ENCODE results near the gene KCNK4. TPM values are rescaled to one million over a fixed set of nuclear protein-coding genes. Genes with fewer than 3 reads are reported as not detected.
"Not testable (repeated sequence)": the region's sequence is repeated elsewhere in the genome, so short reads cannot be mapped to it uniquely, and the experiment has no call there.

Gene KCNK4
- total and polyA plus RNA-seq, 8 donors = 0.11 to 0.14 TPM; not detected in 6

GRCh38 chr11:64244966-64245365 is 46.1 kb upstream of the KCNK4 start:
- Histone ChIP-seq H3K36me3 (peaks cover 0 to 20% of the 10 kb centered on the region in 2 donors), H3K4me1 (peaks cover 14 to 62% of the 10 kb centered on the region in 2 donors), H3K27me3 (no peaks in the 10 kb centered on the region), H3K27ac (peak overlapping the region; percentile 68 to 71), H3K9me3 (no peaks in the 10 kb centered on the region), H3K4me3 (peak overlapping the region in 1 of 2 donors; percentile 77)
- intact Hi-C loops (cut with DNase I) = no loop called here
- TF ChIP-seq, protein P1, sequence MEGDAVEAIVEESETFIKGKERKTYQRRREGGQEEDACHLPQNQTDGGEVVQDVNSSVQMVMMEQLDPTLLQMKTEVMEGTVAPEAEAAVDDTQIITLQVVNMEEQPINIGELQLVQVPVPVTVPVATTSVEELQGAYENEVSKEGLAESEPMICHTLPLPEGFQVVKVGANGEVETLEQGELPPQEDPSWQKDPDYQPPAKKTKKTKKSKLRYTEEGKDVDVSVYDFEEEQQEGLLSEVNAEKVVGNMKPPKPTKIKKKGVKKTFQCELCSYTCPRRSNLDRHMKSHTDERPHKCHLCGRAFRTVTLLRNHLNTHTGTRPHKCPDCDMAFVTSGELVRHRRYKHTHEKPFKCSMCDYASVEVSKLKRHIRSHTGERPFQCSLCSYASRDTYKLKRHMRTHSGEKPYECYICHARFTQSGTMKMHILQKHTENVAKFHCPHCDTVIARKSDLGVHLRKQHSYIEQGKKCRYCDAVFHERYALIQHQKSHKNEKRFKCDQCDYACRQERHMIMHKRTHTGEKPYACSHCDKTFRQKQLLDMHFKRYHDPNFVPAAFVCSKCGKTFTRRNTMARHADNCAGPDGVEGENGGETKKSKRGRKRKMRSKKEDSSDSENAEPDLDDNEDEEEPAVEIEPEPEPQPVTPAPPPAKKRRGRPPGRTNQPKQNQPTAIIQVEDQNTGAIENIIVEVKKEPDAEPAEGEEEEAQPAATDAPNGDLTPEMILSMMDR (IDR thresholded peaks at IDR 0.05) = no peak
- ATAC-seq (no peak), DNase-seq (peak in 1 of 4 donors; percentile 57)

DNA sequence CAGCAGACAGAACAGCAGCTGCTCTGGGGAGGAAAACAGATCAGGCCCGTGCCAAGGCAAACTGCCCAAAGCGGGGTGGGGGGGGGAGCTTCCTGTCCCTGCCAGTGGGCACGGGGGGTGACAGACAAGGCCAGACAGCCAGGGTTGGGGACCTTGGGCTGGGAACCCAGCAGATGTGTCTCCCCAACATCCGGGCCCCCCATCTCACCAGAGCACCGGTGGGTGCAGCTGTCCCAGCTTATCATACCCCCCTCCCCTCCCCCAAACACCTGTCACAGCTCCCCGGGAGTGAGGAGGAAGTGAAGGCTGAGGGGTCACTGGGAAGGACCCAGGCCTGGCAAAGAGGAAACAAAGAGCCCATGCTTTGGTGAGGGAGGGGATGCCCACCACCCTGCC is 45.7 kb upstream of the KCNK4 start:
- Histone ChIP-seq H3K4me3 (peak overlapping the region; percentile 72 to 77), H3K9me3 (no peaks in the 10 kb centered on the region), H3K36me3 (peaks cover 0 to 20% of the 10 kb centered on the region in 2 donors), H3K27ac (peak overlapping the region; percentile 68 to 71), H3K27me3 (no peaks in the 10 kb centered on the region), H3K4me1 (peaks cover 14 to 58% of the 10 kb centered on the region in 2 donors)
- no peak for ATAC-seq
- DNase-seq = peak in 1 of 4 donors; percentile 80
- TF ChIP-seq, protein P1 (IDR thresholded peaks at IDR 0.05) = no peak
- intact Hi-C loops (cut with DNase I) = no loop called here

DNA sequence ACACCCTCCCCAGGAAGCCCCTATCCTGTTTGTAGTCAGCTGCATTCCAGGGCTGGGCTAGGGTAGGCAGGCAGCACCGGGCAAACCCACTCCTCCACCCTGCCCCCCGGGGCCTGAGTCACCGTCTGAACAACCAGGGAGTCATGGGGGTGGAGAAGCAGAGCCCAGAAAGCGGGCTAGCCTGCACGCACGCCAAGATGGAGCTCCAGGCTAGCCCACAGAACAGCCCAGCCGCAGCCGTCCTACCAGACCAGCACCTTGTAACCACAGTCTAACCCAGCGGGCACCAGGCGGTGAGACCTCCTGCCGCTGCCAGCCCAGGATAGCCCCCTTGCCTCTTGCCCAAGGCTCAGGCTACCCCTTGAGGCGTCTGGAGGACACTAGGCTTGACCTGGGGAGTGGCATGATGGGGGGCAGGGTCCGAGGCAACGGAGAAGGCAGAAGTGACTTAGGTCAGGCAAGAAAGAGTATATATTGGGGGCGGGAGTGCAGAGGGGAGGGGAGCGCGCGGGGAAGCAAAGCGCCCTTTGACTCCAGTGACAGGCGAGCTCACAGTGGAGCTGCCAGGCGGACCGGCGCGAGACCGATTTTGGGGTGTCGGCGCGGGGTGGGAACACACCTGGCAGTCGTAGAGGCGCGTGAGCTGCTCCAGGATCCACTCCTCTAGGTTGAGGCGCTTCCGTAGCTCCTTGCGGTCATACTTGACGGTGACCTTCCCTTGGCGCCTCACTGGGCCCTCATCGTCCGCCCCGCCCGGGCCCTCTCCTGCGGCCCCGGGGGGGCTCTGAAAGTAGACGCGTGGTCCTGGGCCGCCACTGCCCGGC is 45.1 kb upstream of the KCNK4 start:
- H3K36me3 ChIP-seq = peaks cover 0 to 20% of the 10 kb centered on the region in 2 donors
- no peaks in the 10 kb centered on the region for H3K27me3 ChIP-seq
- intact Hi-C loops (cut with DNase I) = no loop called here
- DNase-seq (peak in 3 of 4 donors; percentile 51 to 89 (median 83)), ATAC-seq (peak; percentile 3)
- peaks cover 18 to 62% of the 10 kb centered on the region in 2 donors for H3K4me1 ChIP-seq
- no peaks in the 10 kb centered on the region for H3K9me3 ChIP-seq
- TF ChIP-seq, protein P1 (IDR thresholded peaks at IDR 0.05) = no peak
- H3K4me3 ChIP-seq = peak overlapping the region; percentile 72 to 77
- peak overlapping the region; percentile 68 to 71 for H3K27ac ChIP-seq

DNA sequence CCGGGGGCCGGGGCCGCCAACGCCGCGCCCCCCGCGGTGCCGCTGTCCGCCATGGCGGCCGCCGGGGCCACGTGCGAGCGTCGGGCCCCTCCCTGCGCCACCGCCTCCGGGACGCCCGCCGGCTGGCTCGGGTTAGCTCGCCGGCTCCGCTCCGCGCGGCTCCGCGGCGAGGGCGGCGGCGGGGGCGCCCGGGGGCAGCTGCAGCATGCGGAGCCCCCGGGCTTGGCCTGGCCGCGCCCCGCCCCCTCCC is 44.6 kb upstream of the KCNK4 start:
- H3K27me3 ChIP-seq; DNase-seq; intact Hi-C loops (cut with DNase I); H3K9me3 ChIP-seq; ATAC-seq: not testable (repeated sequence)
- Histone ChIP-seq H3K4me3 (peak overlapping the region; percentile 72 to 77), H3K4me1 (peaks cover 18 to 64% of the 10 kb centered on the region in 2 donors), H3K36me3 (peaks cover 0 to 20% of the 10 kb centered on the region in 2 donors), H3K27ac (peak overlapping the region in 1 of 2 donors; percentile 71)

- Histone ChIP-seq H3K4me3 (peak within 1 kb of the TSS; percentile 72 to 77), H3K27ac (peak within 1 kb of the TSS; percentile 84 to 90), H3K9me3 (no peaks in the 10 kb centered on the region), H3K36me3 (peaks cover 0 to 20% of the 10 kb centered on the region in 2 donors), H3K4me1 (peaks cover 18 to 64% of the 10 kb centered on the region in 2 donors), H3K27me3 (no peaks in the 10 kb centered on the region)
- peak; percentile 78 for ATAC-seq
- TF ChIP-seq, protein P1 (IDR thresholded peaks at IDR 0.05) = no peak
- DNase-seq = peak; percentile 77 to 96 (median 90)
- intact Hi-C loops (cut with DNase I) = no loop called here
Measured at GRCh38 chr11:64246871-64247728, 44.0 kb upstream of the KCNK4 start, which contains the start of gene PPP1R14B. PPP1R14B (minus strand) TSS chr11:64246943; CDS start chr11:64246673, 270 bp downstream.
